Pulmonary artery endothelial cell (primary cell): ENCODE results near the gene PSORS1C1. TPM values are rescaled to one million over a fixed set of nuclear protein-coding genes. Genes with fewer than 3 reads are reported as not detected.
"Not testable (repeated sequence)": the region's sequence is repeated elsewhere in the genome, so short reads cannot be mapped to it uniquely, and the experiment has no call there.

ENCODE experiments used
- DNase-seq: peaks from one replicate; pipeline ENCODE4 v3.0.0-alpha.2; 2011; ENCODE audit warnings: low read depth, low spot score
- total RNA-seq: library from RNA; depleted of rRNA; stranded (reverse); fragments of >200 nt; gene quantifications from 2 replicates; pipeline ENCODE4 v1.2.3, GENCODE V29; 2014

Gene PSORS1C1
- total RNA-seq, 1 donor from 2014 or later, result 2.2 TPM

DNA sequence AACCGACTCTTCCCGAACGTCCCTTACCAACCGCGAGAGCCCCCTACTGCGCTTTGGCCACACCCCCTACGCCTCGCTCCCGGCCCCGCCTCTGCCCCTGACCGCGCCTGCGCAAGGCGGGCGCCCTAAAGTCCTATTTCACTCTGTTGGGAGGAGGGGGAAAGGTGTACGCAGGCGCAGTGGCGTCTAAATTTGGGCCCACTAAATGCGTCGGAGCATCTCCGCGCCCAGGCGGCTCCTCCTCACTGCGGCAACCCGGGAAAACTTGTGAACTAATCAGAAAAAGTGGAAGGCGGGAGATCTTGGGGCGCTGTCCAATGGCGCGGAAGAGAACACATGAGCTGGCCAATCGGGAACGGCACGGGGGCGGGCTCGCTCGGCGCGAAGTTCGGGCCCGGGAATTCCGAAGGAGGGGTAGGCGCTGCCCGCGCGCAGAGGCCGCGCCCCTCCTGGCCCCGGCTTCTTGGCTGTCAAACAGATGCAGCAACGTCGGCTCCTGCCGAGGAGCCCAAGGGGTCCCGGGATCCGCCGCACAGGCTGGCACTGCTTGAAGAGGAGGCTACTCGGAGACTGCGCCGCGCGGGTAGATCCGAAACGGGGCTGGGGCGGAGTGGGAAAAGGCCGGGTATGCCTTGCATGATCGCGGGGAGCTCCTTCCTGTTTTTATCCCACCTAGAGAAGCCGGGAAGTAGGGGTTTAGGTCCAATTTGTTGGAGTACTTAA, 43.7 kb downstream of the PSORS1C1 start, which contains the start of gene TCF19:
TCF19 (plus strand) TSS at position 450 of the 723 bp plus-strand sequence. CDS start 881 bp downstream, outside the sequence.
- peak; percentile 95 for DNase-seq

DNA sequence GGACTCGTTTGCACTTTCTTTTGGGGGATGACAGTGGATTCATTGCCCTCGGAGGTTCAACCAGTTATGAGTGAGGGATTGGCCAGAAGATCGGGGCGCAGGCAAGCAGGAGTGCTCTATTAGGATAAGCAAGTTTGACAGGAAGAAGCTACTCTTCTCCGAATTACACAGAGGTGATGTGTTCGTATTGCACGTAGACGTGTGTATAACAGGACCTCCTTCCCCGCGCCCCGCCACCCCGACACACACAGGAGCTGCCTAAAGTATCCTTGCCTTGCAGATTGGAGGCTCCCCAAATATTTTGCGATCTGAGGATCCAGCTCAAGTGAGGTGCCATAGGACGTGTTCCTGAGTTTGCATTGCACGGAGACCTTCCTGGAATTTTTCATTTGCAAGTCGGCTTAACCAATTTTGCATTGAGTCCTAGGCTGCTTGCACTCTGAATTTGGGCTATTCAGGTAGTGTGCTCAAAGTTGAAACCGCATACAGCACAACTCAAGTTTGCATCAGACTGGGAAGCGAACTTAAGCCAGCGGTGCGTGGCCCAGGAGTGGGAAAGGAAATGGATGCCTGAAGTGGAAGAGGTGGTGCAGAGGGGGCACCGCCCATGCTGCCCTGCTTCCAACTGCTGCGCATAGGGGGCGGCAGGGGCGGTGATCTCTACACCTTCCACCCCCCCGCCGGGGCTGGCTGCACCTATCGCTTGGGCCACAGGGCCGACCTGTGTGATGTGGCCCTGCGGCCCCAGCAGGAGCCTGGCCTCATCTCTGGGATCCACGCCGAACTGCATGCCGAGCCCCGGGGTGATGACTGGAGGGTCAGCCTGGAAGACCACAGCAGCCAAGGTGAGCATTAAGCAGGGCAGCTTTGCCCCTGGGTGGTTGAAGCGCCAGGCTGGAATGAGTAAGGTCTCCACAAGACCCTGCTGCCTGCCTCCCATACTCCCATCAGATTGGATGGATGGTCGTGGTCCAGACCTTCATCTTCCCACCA, 44.6 kb downstream of the PSORS1C1 start:
- DNase-seq, result no peak

DNA sequence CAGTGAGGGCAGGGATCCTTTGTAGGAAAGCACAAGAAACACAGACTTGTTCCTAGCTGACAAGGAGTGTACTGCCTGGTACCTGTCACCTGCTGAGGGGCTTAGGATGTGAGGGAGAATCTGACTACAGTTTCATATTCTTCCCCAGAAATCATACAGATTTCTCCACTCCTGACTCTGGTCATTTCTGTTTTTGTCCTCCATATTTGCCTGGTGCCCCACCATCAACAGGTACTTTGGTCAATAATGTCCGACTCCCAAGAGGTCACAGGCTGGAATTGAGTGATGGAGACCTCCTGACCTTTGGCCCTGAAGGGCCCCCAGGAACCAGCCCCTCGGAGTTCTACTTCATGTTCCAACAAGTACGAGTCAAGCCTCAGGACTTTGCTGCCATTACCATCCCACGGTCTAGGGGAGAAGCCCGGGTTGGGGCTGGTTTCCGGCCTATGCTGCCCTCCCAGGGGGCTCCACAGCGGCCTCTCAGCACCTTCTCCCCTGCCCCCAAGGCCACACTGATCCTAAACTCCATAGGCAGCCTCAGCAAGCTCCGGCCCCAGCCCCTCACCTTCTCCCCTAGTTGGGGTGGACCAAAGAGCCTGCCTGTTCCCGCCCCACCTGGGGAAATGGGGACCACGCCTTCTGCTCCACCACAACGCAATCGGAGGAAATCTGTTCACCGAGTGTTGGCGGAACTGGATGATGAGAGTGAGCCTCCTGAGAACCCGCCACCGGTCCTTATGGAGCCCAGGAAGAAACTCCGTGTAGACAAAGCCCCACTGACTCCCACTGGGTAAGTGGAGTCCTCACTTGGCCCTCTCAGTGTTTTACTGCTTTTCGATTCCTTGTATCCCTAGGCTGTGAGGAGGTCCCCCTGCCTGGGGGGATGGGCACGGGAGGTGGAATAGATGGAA, 46.9 kb downstream of the PSORS1C1 start:
- DNase-seq, result no peak

DNA sequence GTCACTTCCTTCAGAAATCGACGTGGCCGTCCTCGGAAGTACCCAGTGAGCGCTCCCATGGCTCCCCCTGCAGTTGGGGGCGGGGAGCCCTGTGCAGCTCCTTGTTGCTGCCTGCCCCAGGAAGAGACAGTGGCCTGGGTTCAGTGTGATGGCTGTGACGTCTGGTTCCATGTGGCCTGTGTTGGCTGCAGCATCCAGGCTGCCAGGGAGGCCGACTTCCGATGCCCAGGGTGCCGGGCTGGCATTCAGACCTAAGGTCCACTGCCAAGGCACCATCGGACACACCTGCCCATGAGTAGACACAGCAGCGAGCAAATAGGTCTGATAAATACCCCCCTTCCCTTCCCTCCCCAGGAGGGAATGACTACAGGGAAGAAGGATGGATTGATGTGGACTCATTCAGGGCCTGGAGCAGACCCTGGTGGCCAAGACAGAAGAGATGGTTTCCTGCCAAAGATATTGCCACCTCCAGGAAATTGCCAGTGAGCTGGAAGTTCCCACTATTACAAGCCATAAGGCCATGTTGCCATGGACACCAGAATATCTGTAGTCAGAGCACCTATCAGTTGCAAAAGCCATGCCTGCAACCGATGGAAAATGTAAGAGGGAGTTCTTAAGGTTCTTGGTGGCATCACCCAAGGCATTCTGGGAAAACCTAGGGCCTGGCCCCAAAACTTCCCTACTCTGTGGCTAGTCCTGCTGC, 48.0 kb downstream of the PSORS1C1 start:
- no peak for DNase-seq

DNA sequence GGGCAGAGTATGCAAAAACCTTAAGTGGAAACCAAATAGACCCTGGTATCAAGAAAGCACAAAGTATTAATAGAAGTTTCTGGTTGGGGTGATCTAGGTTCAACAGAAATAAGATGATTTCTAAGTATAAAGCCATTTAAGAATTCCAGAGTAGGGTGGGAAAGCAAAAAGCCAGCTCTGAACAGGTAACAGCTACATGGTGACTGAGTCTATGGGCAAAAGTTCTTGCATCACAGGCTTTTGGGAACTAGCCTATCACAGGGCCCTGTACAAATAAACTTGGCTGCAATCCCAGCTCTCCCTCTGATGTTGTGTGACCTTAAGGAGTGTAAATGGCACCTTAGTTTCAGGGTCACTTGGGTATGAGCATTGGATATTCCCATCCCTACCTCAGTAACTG, 49.3 kb downstream of the PSORS1C1 start:
- no peak for DNase-seq

DNA sequence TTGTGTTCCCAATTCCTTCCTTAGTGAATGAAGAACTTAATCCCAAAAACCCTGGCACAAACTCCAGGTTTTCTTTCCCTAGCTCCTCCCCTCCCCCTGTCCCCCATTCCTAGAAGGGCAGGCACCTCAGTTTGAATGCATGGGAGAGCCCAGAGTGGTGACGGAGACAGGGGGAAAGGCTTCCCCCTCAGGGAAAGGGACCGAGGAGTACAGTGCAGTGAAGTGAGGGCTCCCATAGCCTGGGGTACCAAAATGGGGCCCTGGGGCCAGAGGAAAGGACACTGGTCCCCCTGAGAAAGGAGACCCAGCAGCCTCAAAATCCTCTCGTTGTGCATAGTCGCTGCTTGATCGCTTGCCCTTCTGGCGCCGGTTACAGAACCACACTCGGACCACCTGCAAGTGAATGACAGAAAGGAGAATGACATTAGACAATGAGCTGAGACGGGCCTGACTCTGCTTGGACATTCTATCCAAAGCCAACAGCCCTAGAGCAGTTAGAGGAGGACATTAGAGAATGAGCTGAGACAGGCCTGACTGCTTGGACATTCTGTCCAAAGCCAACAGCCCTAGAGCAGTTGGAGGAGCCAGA, 50.0 kb downstream of the PSORS1C1 start:
- not testable (repeated sequence) for DNase-seq

DNA sequence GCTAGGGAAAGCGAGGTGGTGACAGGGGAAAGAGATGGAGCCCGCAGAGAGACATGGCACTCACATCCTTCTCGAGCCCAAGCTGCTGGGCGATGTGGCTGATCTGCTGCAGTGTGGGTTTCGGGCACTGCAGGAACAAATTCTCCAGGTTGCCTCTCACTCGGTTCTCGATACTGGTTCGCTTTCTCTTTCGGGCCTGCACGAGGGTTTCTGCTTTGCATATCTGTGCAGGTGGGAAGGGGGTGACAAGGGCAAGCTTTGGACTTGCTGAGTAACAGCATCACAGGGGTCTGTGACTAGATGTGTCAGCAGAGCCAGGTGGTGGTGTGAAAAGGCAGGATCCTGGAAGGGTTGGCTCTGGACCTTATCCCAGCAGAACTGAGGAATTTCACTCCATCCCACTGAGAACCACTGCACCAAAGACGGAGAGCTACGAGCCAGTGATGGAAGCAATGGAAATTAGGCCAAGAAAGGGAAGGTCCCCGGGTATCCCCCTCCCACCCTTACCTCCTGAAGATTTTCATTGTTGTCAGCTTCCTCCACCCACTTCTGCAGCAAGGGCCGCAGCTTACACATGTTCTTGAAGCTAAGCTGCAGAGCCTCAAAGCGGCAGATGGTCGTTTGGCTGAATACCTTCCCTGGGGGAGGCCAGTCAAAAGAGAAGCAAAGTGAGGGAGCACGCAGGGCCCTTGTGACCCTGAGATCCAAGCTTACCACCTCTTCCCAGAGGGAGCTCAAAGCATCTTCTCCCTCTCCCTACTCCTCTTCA, 50.6 kb downstream of the PSORS1C1 start:
- not testable (repeated sequence) for DNase-seq

DNA sequence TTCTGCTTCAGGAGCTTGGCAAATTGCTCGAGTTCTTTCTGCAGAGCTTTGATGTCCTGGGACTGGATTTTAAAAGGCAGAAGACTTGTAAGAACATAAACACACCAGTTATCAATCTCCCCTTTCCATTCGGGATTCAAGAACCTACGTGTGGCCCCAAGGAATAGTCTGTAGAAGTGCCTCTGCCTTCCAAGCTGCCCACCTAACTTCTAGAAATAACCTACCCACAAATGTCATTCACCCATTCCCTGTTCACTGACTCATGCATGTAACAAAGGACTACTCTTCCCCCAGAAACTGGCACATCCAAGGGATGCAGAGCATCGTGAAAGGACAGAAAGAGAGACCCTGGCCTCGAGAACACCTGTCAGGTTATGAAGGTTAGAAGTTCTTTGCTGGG, 51.4 kb downstream of the PSORS1C1 start:
- no peak for DNase-seq

DNA sequence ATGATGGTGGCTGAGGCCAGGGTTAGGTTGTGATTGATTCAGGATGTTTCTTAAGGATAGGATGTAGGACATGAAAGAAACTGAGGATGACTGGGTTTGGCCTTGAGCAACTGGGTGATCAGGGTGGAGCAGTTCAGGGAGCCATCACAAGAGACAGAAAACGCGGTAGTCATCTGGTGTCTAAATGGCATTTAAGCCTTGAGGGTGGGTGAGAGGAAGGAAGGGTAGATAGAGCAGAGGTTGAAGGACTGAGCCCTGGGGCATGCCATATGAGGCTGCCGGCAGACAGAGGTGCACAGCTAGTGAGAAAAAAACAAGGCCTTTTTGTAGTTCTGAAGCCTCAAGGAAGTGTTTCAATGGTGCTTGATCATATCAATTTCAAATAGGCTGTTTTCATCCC, 54.0 kb downstream of the PSORS1C1 start:
- DNase-seq, result no peak

DNA sequence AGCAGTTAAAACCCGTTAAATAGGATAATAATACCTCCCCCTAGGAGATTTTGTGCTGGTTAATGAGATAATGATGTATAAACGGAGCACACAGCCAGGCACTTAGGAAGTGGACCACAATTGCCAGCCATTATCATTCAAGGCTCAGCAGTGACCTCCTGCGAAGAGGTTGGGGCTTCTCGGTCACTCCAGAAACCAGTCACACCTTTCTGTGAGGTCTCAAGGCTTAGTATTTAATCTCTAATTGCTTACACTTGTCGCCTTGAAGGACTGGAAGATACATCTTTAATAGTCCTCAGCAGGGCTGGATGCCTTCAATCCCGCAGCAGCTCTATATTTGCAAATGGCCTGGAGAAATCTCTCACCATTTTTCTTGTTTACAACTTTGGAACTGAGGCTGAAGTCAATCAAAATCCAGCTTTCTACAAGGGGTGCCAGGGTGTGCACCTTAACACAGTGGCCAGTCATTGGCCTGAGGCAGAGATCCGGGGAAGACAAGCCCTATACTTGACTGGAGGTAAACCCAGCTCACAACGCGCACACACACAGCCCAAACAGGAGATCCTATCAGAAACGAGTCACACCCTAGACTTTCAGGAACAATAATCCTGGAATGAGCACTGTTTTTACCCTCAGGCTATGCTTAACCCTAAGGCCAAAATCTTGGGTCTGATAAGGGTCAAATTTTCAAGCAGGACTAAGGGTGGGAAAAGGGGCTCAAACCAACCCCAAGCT, 54.7 kb downstream of the PSORS1C1 start:
- DNase-seq, result no peak

DNA sequence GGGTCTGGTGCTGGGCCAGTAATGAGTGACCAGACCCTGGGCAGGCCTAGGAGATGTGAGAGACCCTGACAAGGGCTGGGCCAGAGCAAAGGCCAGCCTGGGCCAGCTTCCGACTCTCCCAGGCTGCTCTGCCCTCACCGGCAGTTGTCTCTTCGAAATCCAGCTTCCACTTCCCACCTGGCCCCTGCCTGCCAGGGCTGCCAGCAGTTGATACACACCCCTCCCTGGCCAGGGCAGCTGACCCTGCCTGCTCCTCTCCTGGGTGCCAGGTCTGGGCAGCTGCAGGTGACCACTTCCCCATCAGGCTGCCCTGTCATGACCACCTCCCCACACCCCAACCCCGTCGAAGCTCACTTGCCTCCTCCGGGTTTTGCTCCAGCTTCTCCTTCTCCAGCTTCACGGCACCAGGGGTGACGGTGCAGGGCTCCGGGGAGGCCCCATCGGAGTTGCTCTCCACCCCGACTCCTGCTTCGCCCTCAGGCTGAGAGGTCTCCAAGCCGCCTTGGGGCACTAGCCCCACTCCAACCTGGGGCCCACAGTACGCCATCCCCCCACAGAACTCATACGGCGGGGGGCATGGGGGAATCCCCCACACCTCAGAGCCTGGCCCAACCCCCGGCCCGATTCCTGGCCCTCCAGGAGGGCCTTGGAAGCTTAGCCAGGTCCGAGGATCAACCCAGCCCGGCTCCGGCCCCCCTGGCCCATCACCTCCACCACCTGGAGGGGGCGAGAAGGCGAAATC, 55.4 kb downstream of the PSORS1C1 start:
- DNase-seq, result not testable (repeated sequence)

DNA sequence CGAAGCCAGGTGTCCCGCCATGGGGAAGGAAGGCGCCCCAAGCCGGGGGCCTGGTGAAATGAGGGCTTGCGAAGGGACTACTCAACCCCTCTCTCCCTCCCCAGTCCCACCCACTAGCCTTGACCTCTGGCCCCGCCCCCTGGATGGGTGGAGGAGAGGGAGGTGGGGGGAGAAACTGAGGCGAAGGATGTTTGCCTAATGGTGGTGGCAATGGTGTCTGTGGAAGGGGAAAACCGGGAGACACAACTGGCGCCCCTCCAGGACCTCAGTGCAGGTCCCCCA, 55.9 kb downstream of the PSORS1C1 start, which contains the start of gene POU5F1:
POU5F1 (minus strand) TSS at position 83 of the 282 bp plus-strand sequence; CDS start at position 21, 62 bp downstream.
- DNase-seq, result no peak

DNA sequence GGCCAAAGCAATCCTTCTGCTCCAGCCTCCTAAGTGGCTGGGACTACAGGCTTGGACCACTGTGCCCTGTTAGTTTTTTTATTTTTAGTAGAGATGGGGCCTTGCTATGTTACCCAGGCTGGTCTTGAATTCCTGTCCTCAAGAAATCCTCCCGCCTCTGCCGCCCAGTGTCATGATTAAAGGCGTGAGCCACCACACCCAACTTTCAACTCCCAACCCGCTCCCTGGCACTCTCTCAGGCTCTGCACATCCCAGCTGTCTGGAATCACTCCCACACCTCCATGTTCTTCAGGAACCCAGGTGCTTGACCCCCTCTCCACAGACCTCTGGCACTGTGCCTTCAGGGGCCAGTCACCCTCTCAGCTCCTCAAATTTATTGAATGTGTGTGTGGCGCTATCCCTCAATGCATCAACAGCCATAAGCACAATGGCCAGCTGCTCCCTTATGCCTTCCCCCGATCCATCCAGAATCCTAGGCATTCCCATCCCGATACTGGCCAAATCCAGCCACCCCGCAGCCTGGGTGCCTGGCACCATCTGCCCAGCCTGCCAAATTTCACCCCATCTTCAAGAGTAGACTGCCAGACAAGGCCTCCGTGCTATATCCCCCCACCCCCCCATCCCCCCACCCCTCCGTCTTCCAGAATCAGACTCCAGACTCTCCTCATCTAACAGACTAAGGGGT, 56.5 kb downstream of the PSORS1C1 start:
- no peak for DNase-seq

DNA sequence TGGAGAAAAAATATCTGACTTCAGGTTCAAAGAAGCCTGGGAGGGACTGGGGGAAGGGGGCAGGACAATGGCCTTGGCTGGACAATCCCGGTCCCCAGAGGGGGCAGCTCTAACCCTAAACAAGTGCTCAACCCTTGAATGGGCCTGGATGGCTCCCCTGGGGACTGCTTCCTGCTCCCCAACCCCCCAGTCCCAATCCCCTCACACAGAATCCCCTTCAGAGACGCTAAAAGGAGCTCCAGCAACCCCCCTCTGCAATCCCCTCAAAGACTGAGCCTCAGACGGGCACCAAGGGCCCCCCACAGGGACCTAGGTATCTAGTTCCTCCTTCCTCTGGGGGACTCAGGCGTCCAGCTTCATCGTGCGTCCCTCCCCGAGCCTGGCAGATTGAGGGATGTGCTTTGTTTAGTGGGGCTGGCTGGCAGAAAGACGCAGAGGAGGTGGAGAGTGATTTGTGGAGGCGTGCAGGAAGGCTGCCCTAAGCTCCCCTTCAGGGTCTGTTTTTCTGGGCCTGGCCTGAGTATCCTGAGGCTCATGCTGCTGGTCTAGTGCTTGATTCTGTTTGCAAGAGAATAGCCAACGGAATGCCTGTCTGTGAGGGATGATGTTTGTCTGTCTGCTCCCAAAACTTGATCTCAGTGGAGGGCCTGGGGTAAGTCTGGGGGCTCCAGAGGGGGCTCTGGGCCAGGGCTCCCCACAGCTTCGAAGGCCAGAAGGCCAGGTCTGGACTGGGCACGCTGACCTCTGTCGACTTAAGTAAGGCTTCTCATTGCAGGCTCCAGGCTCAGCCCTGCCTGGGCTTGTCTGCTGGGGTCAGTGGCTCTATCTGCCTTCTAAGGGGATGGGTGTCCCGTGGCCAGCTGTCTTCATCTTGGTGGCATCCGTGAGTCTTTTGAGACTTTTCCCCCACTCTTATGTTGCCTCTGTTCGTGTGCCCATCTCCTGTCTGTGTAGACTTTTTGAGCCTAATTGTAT, 57.6 kb downstream of the PSORS1C1 start:
- no peak for DNase-seq

DNA sequence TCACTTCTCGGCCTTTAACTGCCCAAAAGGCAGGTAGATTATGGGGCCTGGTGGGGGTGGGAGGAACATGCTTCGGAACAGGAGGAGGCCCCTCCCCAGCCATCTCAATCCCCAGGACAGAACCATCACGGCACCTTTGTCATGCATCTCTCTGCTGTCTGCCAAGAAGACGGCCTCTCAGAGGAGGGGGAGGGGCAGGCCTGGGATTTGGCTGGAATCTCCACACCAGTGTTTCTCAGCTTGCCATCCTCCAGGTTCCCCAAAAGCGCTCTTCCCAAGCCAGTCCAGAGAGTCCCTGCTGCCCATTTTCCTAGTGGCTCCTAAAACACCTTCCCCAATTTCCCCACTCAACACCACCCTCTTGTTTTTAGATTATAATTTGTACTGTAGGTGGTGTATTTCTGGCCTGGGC, 58.4 kb downstream of the PSORS1C1 start:
- no peak for DNase-seq

DNA sequence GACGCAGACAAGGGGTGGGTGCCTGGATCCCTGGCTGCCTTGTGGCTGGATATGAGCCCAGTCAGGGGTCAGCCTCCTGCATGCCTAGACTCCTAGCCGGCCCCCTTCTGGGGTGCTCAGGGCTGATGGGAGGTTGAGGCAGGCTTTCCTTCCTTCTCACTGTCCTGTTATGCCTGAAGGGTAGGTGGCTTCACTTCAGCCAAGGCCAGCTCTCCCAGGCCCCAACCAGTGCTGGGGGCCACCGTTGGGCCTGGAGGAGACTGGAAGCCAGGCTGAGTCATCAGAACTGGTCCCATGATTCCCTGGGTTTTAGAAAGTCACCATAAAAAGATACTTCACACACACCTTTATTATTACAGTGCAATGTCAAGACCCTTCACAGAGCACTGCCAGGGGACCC, 58.8 kb downstream of the PSORS1C1 start:
- DNase-seq, result no peak
